H9 (cell line): Measurements from ENCODE around the gene GPR25. TPM values are rescaled to one million over a fixed set of nuclear protein-coding genes. Genes with fewer than 3 reads are reported as not detected.

ENCODE experiments used
- DNase-seq: peaks from one replicate; pipeline ENCODE4 v3.0.0-alpha.2; 2017
- H2AFZ ChIP-seq: one replicate; pipeline ENCODE4 v1.6.1; 2013; ENCODE audit warnings: mild to moderate bottlenecking, low read length, control low read depth, moderate library complexity
- H2AK5ac ChIP-seq: 2 replicates; pipeline ENCODE4 v1.6.1; 2013; ENCODE audit warnings: low read length, control low read depth, mixed read lengths; ENCODE audit not compliant: insufficient read length
- H2BK120ac ChIP-seq: one replicate; pipeline ENCODE4 v1.6.1; 2013; ENCODE audit warnings: low read depth, mild to moderate bottlenecking, low read length, control low read depth, inconsistent platforms; ENCODE audit not compliant: poor library complexity, severe bottlenecking
- H2BK12ac ChIP-seq: 2 replicates; pipeline ENCODE4 v1.6.1; 2013; ENCODE audit warnings: low read length, control low read depth, mixed read lengths, low read depth; ENCODE audit not compliant: insufficient read length
- H2BK15ac ChIP-seq: 2 replicates; pipeline ENCODE4 v1.6.1; 2013; ENCODE audit warnings: low read depth, low read length, control low read depth
- H2BK20ac ChIP-seq: one replicate; pipeline ENCODE4 v1.6.1; 2013; ENCODE audit warnings: low read depth, mild to moderate bottlenecking, low read length, control low read depth, inconsistent platforms; ENCODE audit not compliant: poor library complexity, severe bottlenecking
- H2BK5ac ChIP-seq: 2 replicates; pipeline ENCODE4 v1.6.1; 2013; ENCODE audit warnings: low read length, control low read depth, mixed read lengths; ENCODE audit not compliant: insufficient read length
- H3K14ac ChIP-seq: 2 replicates; pipeline ENCODE4 v1.6.1; 2013; ENCODE audit warnings: low read length, control low read depth; ENCODE audit not compliant: insufficient read depth
- H3K18ac ChIP-seq: 2 replicates; pipeline ENCODE4 v1.6.1; 2013; ENCODE audit warnings: low read depth, mild to moderate bottlenecking, mixed read lengths, low read length, control low read depth; ENCODE audit not compliant: insufficient read length
- H3K23ac ChIP-seq: 2 replicates; pipeline ENCODE4 v1.6.1; 2013; ENCODE audit warnings: low read length, control low read depth, mixed read lengths, low read depth; ENCODE audit not compliant: insufficient read length
- H3K23me2 ChIP-seq: 2 replicates; pipeline ENCODE4 v1.6.1; 2013; ENCODE audit warnings: low read depth, mild to moderate bottlenecking, mixed read lengths, low read length, control low read depth; ENCODE audit not compliant: insufficient read length, poor library complexity, severe bottlenecking
- H3K27ac ChIP-seq: 2 replicates; pipeline ENCODE4 v1.5.1; 2013; ENCODE audit warnings: low read length, control low read depth, mixed read lengths, low read depth; ENCODE audit not compliant: insufficient read length
- H3K27me3 ChIP-seq: 2 replicates; pipeline ENCODE4 v1.6.1; 2013; ENCODE audit warnings: low read length, control low read depth, inconsistent platforms; ENCODE audit not compliant: insufficient read depth
- H3K4ac ChIP-seq: 2 replicates; pipeline ENCODE4 v1.6.1; 2013; ENCODE audit warnings: low read depth, mild to moderate bottlenecking, control low read depth, inconsistent platforms, low read length, moderate library complexity
- H3K4me1 ChIP-seq: 2 replicates; pipeline ENCODE4 v1.6.1; 2013; ENCODE audit warnings: low read length, control low read depth, inconsistent platforms; ENCODE audit not compliant: insufficient read depth
- H3K4me2 ChIP-seq: 2 replicates; pipeline ENCODE4 v1.6.1; 2013; ENCODE audit warnings: low read length, control low read depth, mixed read lengths; ENCODE audit not compliant: insufficient read length, insufficient read depth
- H3K56ac ChIP-seq: 2 replicates; pipeline ENCODE4 v1.6.1; 2013; ENCODE audit warnings: low read depth, mild to moderate bottlenecking, mixed read lengths, low read length, control low read depth; ENCODE audit not compliant: insufficient read length
- H3K79me1 ChIP-seq: 2 replicates; pipeline ENCODE4 v1.6.1; 2013; ENCODE audit warnings: low read depth, mild to moderate bottlenecking, moderate library complexity, low read length, control low read depth, inconsistent platforms; ENCODE audit not compliant: insufficient read depth, poor library complexity, severe bottlenecking
- H3K79me2 ChIP-seq: 2 replicates; pipeline ENCODE4 v1.6.1; 2013; ENCODE audit warnings: low read length, control low read depth, inconsistent platforms; ENCODE audit not compliant: insufficient read depth
- H3K9ac ChIP-seq: 2 replicates; pipeline ENCODE4 v1.6.1; 2013; ENCODE audit warnings: low read length, control low read depth, mixed read lengths; ENCODE audit not compliant: insufficient read length; ENCODE audit errors: extremely low read depth
- H3K9me3 ChIP-seq: one replicate; pipeline ENCODE4 v1.6.1; 2013; ENCODE audit warnings: low read depth, low read length, inconsistent platforms; ENCODE audit not compliant: control insufficient read depth
- H3T11ph ChIP-seq: one replicate; pipeline ENCODE4 v1.6.1; 2013; ENCODE audit warnings: mild to moderate bottlenecking, low read length, control low read depth, inconsistent platforms
- H4K20me1 ChIP-seq: one replicate; pipeline ENCODE4 v1.6.1; 2013; ENCODE audit not compliant: control insufficient read depth, insufficient read length, insufficient read depth
- H4K5ac ChIP-seq: 2 replicates; pipeline ENCODE4 v1.6.1; 2013; ENCODE audit warnings: low read depth, mild to moderate bottlenecking, mixed read lengths, low read length, control low read depth; ENCODE audit not compliant: insufficient read length
- H4K8ac ChIP-seq: replicated peaks from 2 replicates; pipeline ENCODE4 v1.6.1; 2013; ENCODE audit warnings: low read length, control low read depth, mixed read lengths, low read depth; ENCODE audit not compliant: insufficient read length
- H4K91ac ChIP-seq: 2 replicates; pipeline ENCODE4 v1.6.1; 2013; ENCODE audit warnings: low read depth, mild to moderate bottlenecking, moderate library complexity, mixed read lengths, low read length, control low read depth; ENCODE audit not compliant: insufficient read length
- H3K27ac Mint-ChIP-seq, 3 experiments: 2 replicates in 2 of 3; 3 replicates in 1 of 3; pipeline ENCODE4 v1.8.0; 2020 to 2021; ENCODE audit warnings: mixed read lengths in 3 of 3, mild to moderate bottlenecking in 1 of 3, moderate library complexity in 1 of 3
- H3K27me3 Mint-ChIP-seq: 2 replicates; pipeline ENCODE4 v1.8.0; 2021; ENCODE audit warnings: low read depth, mild to moderate bottlenecking, moderate library complexity, mixed read lengths
- H3K36me3 Mint-ChIP-seq, 3 experiments: 2 replicates in 2 of 3; 3 replicates in 1 of 3; pipeline ENCODE4 v1.8.0; 2020 to 2021; ENCODE audit warnings: low read depth in 3 of 3, mixed read lengths in 3 of 3; ENCODE audit not compliant: insufficient read depth in 1 of 3
- H3K4me1 Mint-ChIP-seq, 2 experiments: 2 replicates each; pipeline ENCODE4 v1.8.0; 2020; ENCODE audit warnings: mixed read lengths in 2 of 2
- H3K4me3 Mint-ChIP-seq, 2 experiments: 2 replicates in 1 of 2; 3 replicates in 1 of 2; pipeline ENCODE4 v1.8.0; 2020 to 2021; ENCODE audit warnings: mild to moderate bottlenecking in 2 of 2, mixed read lengths in 2 of 2, moderate library complexity in 1 of 2
- H3K9me3 Mint-ChIP-seq, 2 experiments: 2 replicates in 1 of 2; 3 replicates in 1 of 2; pipeline ENCODE4 v1.8.0; 2020; ENCODE audit warnings: mild to moderate bottlenecking in 2 of 2, mixed read lengths in 2 of 2, moderate library complexity in 1 of 2
- CTCF ChIP-seq: fragments of 200-600 bp; sonication (generic); conservative IDR thresholded peaks from 3 replicates; pipeline ENCODE4 v1.8.0; 2021; ENCODE audit warnings: antibody characterized with exemption, mild to moderate bottlenecking
- WGBS: extraction: QIAGEN DNeasy Blood & Tissue Kit; methylation state at CpG from one replicate; pipeline ENCODE4 v1.1.7; 2013; ENCODE audit warnings: missing lambda C conversion rate, low lambda C conversion rate, mixed read lengths; ENCODE audit not compliant: insufficient read length; ENCODE audit errors: extremely low coverage; 5-methylcytosine and 5-hydroxymethylcytosine counted together
- total RNA-seq: library from RNA; stranded (reverse); gene quantifications from 2 replicates; pipeline ENCODE4 v1.2.1, GENCODE V29; 2021

Gene GPR25
- total RNA-seq, 1 experiment from 2014 or later: not detected

- H3K4me3 Mint-ChIP-seq: no peak overlapping the region
Measured at GRCh38 chr1:200875416-200875815, 2.6 kb downstream of the GPR25 start.

More at GRCh38 chr1:200875416-200875815, 2.6 kb downstream of the GPR25 start:
- Mint-ChIP-seq H3K27me3 (no peaks in the 10 kb centered on the region), H3K27ac (peak overlapping the region in 1 of 3 experiments; percentile 87; a peak in 1 of 7 replicates), H3K9me3 (no peaks in the 10 kb centered on the region), H3K4me1 (peaks cover 17 to 18% of the 10 kb centered on the region in 2 experiments), H3K36me3 (no peaks in the 10 kb centered on the region; a peak in 1 of 7 replicates)
- TF ChIP-seq CTCF: no peak
- Histone ChIP-seq H3T11ph (no peak overlapping the region), H3K27ac (no peak overlapping the region), H3K79me2 (no peaks in the 10 kb centered on the region), H3K18ac (no peak overlapping the region), H2AK5ac (no peak overlapping the region), H3K23ac (no peak overlapping the region), H2BK20ac (no peak overlapping the region), H3K56ac (no peak overlapping the region), H2AFZ (no peak overlapping the region), H4K91ac (no peak overlapping the region), H4K5ac (no peak overlapping the region), H3K79me1 (no peaks in the 10 kb centered on the region), H4K8ac (no peak overlapping the region), H3K27me3 (no peaks in the 10 kb centered on the region), H2BK120ac (no peak overlapping the region), H2BK12ac (no peak overlapping the region), H3K23me2 (no peaks in the 10 kb centered on the region), H2BK5ac (no peak overlapping the region), H3K4ac (no peak overlapping the region), H3K4me2 (no peak overlapping the region), H3K9ac (no peak overlapping the region), H3K4me1 (peaks cover 4% of the 10 kb centered on the region), H3K9me3 (no peaks in the 10 kb centered on the region), H4K20me1 (no peaks in the 10 kb centered on the region), H2BK15ac (no peak overlapping the region), H3K14ac (no peak overlapping the region)
- no CpG with 5 or more reads among the region's 5 CpGs for WGBS
- no peak for DNase-seq
